WTC11 (cell line): Measurements from ENCODE around the gene FIGNL2. TPM values are rescaled to one million over a fixed set of nuclear protein-coding genes. Genes with fewer than 3 reads are reported as not detected.

Experiments
- total RNA-seq: library from RNA; stranded (reverse); gene quantifications from 3 replicates; pipeline ENCODE4 v1.2.3, GENCODE V29; 2021

The FIGNL2 gene
- total RNA-seq, 1 experiment from 2014 or later, result 9.9 TPM

Other genes with a start within 250 kb of the FIGNL2 start
- gene ANKRD33, start 39.4 kb upstream of the FIGNL2 start, total RNA-seq, result 1.7 to 2.3 TPM (median 2.0 TPM) in 3 replicates
- 0.64 to 1.5 TPM (median 0.98 TPM) in 3 replicates for gene ACVRL1, start 58.8 kb upstream of the FIGNL2 start, total RNA-seq
- gene ACVR1B, start 103.0 kb upstream of the FIGNL2 start, total RNA-seq, result 20.9 to 24.1 TPM (median 22.3 TPM) in 3 replicates
- 5.5 to 7.1 TPM (median 6.1 TPM) in 3 replicates for gene TAMALIN, start 158.2 kb upstream of the FIGNL2 start, total RNA-seq
- gene NR4A1, start 202.7 kb upstream of the FIGNL2 start, total RNA-seq, result 19.2 to 26.9 TPM (median 22.0 TPM) in 3 replicates
- gene ATG101, start 221.3 kb upstream of the FIGNL2 start, total RNA-seq, result 43.3 to 52.1 TPM (median 45.0 TPM) in 3 replicates
- gene SMIM41, start 231.0 kb upstream of the FIGNL2 start, total RNA-seq, result 0.14 to 0.21 TPM in 2 of 3 replicates, not detected in the other